HepG2 (cell line): ENCODE data around the gene ANKS6. TPM values are rescaled to one million over a fixed set of nuclear protein-coding genes. Genes with fewer than 3 reads are reported as not detected.

ENCODE experiments used
- ATAC-seq: fragments of 200-7000 bp; cut with Tn5 transposase; 3 replicates; pipeline ENCODE4 v1.9.1; 2020; ENCODE audit warnings: mild to moderate bottlenecking, moderate library complexity
- BruUV-seq: library from RNA; stranded (reverse); fragments of 400-500 nt; replicated peaks from 2 replicates; lab custom pipeline; 2021; lab: Mats Ljungman, UMichigan
- CTCF ChIA-PET: fragments of 300-600 bp; formaldehyde crosslinking; extraction: SDS; loops from one replicate; lab custom pipeline; 2021; ENCODE audit warnings: low total read pairs, inconsistent platforms, low intra/inter-chr PET ratio; lab: Yijun Ruan, JAX
- POLR2A ChIA-PET: fragments of 350-600 bp; sonication (Branson Sonifier 250); formaldehyde crosslinking; loops from one replicate; lab custom pipeline; 2020; ENCODE audit warnings: antibody characterized with exemption, inconsistent platforms; lab: Yijun Ruan, JAX
- DNase-seq: peaks from one replicate; pipeline ENCODE4 v3.0.0-alpha.2; 2015; ENCODE audit warnings: low spot score
- FAIRE-seq: peaks from 3 replicates; lab custom pipeline; 2011; peaks lifted over from hg19 to GRCh38; lab: Jason Lieb, UNC
- H2AFZ ChIP-seq: one replicate; pipeline ENCODE4 v1.6.1; 2011; ENCODE audit warnings: low read length, inconsistent platforms
- H3K27ac ChIP-seq: fragments of 300-600 bp; 3 replicates; pipeline ENCODE4 v1.8.0; 2011; ENCODE audit warnings: mixed run types, mild to moderate bottlenecking, mixed read lengths, low read length, inconsistent platforms; ENCODE audit not compliant: insufficient read depth; ENCODE audit errors: extremely low read length
- H3K27me3 ChIP-seq, 2 experiments: fragments of 200-600 bp in 1 of 2; 2 replicates in 1 of 2; 3 replicates in 1 of 2; pipeline versions ENCODE4 v1.6.0 to v1.8.0; 2011; ENCODE audit warnings: low read length in 2 of 2, mild to moderate bottlenecking in 2 of 2, moderate library complexity in 2 of 2, inconsistent platforms in 1 of 2; ENCODE audit not compliant: insufficient read depth in 2 of 2, control insufficient read depth in 1 of 2
- H3K36me3 ChIP-seq, 2 experiments: fragments of 200-600 bp in 1 of 2; replicated peaks in 1 of 2; 2 replicates in 1 of 2; 3 replicates in 1 of 2; pipeline versions ENCODE4 v1.5.1 to v1.8.0; 2011; ENCODE audit warnings: low read length in 2 of 2, inconsistent platforms in 1 of 2; ENCODE audit not compliant: insufficient read depth in 2 of 2, control insufficient read depth in 1 of 2
- H3K4me1 ChIP-seq: 2 replicates; pipeline ENCODE4 v1.5.1; 2012; ENCODE audit warnings: low read length, inconsistent platforms; ENCODE audit not compliant: insufficient read depth
- H3K4me2 ChIP-seq: 2 replicates; pipeline ENCODE4 v1.6.0; 2011; ENCODE audit warnings: low read depth, low read length, inconsistent platforms
- H3K4me3 ChIP-seq, 3 experiments: fragments of 200-600 bp in 1 of 3; sonication (generic), shearing (Covaris generic) in 1 of 3; replicated peaks in 1 of 3; 2 replicates each; pipeline ENCODE4 v1.5.1; 2011 to 2016; ENCODE audit warnings: low read length in 3 of 3, inconsistent platforms in 2 of 3, low read depth in 2 of 3, mild to moderate bottlenecking in 2 of 3, control low read depth in 1 of 3, mixed read lengths in 1 of 3; ENCODE audit not compliant: insufficient read depth in 1 of 3
- H3K79me2 ChIP-seq: one replicate; pipeline ENCODE4 v1.6.1; 2011; ENCODE audit warnings: low read length, inconsistent platforms; ENCODE audit not compliant: insufficient read depth
- H3K9ac ChIP-seq: 2 replicates; pipeline ENCODE4 v1.6.0; 2011; ENCODE audit warnings: mild to moderate bottlenecking, low read depth, low read length, inconsistent platforms; ENCODE audit not compliant: insufficient read depth
- H3K9me3 ChIP-seq: 2 replicates; pipeline ENCODE4 v1.5.1; 2012; ENCODE audit warnings: mild to moderate bottlenecking, low read length
- H4K20me1 ChIP-seq: 2 replicates; pipeline ENCODE4 v1.6.0; 2011; ENCODE audit warnings: inconsistent platforms, mild to moderate bottlenecking, low read length, moderate library complexity; ENCODE audit not compliant: insufficient read depth
- E2F2 ChIP-seq: sonication (generic); formaldehyde crosslinking; IDR thresholded peaks from 2 replicates; pipeline ENCODE4 v1.4.0; 2020; ENCODE audit warnings: missing genetic modification reagents, borderline replicate concordance
- FOXK1 ChIP-seq: sonication (generic); formaldehyde crosslinking; IDR thresholded peaks from 2 replicates; pipeline ENCODE4 v1.4.0; 2020; ENCODE audit warnings: low read depth, missing genetic modification reagents, borderline replicate concordance
- FOXM1 ChIP-seq: sonication (generic); formaldehyde crosslinking; IDR thresholded peaks from 2 replicates; pipeline ENCODE4 v1.5.0; 2020; ENCODE audit warnings: missing genetic modification reagents
- ISX ChIP-seq: sonication (generic); formaldehyde crosslinking; conservative IDR thresholded peaks from 2 replicates; pipeline ENCODE4 v1.5.0; 2020; ENCODE audit warnings: missing genetic modification reagents
- JUND ChIP-seq: sonication (generic); formaldehyde crosslinking; IDR thresholded peaks from 2 replicates; pipeline ENCODE4 v1.8.0; 2022; ENCODE audit warnings: mild to moderate bottlenecking, missing genetic modification reagents
- KDM4B ChIP-seq: sonication (generic); formaldehyde crosslinking; IDR thresholded peaks from 2 replicates; pipeline ENCODE4 v1.4.0; 2020; ENCODE audit warnings: missing genetic modification reagents
- KLF13 ChIP-seq: sonication (generic); formaldehyde crosslinking; IDR thresholded peaks from 2 replicates; pipeline ENCODE4 v1.4.0; 2020; ENCODE audit warnings: mild to moderate bottlenecking, missing genetic modification reagents
- PPARG ChIP-seq: conservative IDR thresholded peaks from 2 replicates; pipeline ENCODE4 v1.6.1; 2016; ENCODE audit warnings: missing biosample characterization, missing genetic modification reagents
- SCMH1 ChIP-seq: sonication (generic); formaldehyde crosslinking; IDR thresholded peaks from 2 replicates; pipeline ENCODE4 v1.9.0; 2021; ENCODE audit warnings: missing genetic modification reagents, mild to moderate bottlenecking, borderline replicate concordance
- SKIL ChIP-seq: sonication (generic); formaldehyde crosslinking; IDR thresholded peaks from 2 replicates; pipeline ENCODE4 v1.8.0; 2022; ENCODE audit warnings: missing genetic modification reagents, mild to moderate bottlenecking, moderate library complexity, borderline replicate concordance
- SMAD9 ChIP-seq: sonication (generic); formaldehyde crosslinking; IDR thresholded peaks from 2 replicates; pipeline ENCODE4 v1.5.1; 2020; ENCODE audit warnings: mild to moderate bottlenecking, missing genetic modification reagents
- SP140L ChIP-seq: sonication (generic); formaldehyde crosslinking; IDR thresholded peaks from 2 replicates; pipeline ENCODE4 v1.4.0; 2020; ENCODE audit warnings: missing genetic modification reagents, borderline replicate concordance
- TEAD3 ChIP-seq: optimal IDR thresholded peaks from 2 replicates; pipeline ENCODE3; 2016; ENCODE audit warnings: borderline replicate concordance
- THAP7 ChIP-seq: sonication (generic); formaldehyde crosslinking; IDR thresholded peaks from 2 replicates; pipeline ENCODE4 v1.8.1; 2023; ENCODE audit warnings: mild to moderate bottlenecking, missing genetic modification reagents
- YEATS4 ChIP-seq: sonication (generic); formaldehyde crosslinking; IDR thresholded peaks from 2 replicates; pipeline ENCODE4 v1.4.0; 2020; ENCODE audit warnings: missing genetic modification reagents, borderline replicate concordance
- ZFP90 ChIP-seq: sonication (generic); formaldehyde crosslinking; IDR thresholded peaks from 2 replicates; pipeline ENCODE4 v1.8.0; 2022; ENCODE audit warnings: missing genetic modification reagents, mild to moderate bottlenecking, inconsistent platforms, borderline replicate concordance
- ZNF274 ChIP-seq: sonication (generic); formaldehyde crosslinking; IDR thresholded peaks from 2 replicates; pipeline ENCODE4 v1.5.1; 2020; ENCODE audit warnings: mild to moderate bottlenecking, missing genetic modification reagents
- ZNF580 ChIP-seq: IDR thresholded peaks from 2 replicates; pipeline ENCODE4 v1.6.1; 2016; ENCODE audit warnings: low read depth, borderline replicate concordance
- ZNF83 ChIP-seq: sonication (generic); formaldehyde crosslinking; IDR thresholded peaks from 2 replicates; pipeline ENCODE4 v1.4.0; 2020; ENCODE audit warnings: missing genetic modification reagents, mild to moderate bottlenecking, borderline replicate concordance
- ZNF850 ChIP-seq: sonication (generic); formaldehyde crosslinking; conservative IDR thresholded peaks from 2 replicates; pipeline ENCODE4 v1.9.0; 2021; ENCODE audit warnings: mild to moderate bottlenecking, missing genetic modification reagents
- ZNF879 ChIP-seq: sonication (generic); formaldehyde crosslinking; IDR thresholded peaks from 2 replicates; pipeline ENCODE4 v1.8.1; 2023; ENCODE audit warnings: missing genetic modification reagents
- WGBS: methylation state at CpG from one replicate; pipeline ENCODE4 v1.1.6; 2017; ENCODE audit warnings: low lambda C conversion rate; 5-methylcytosine and 5-hydroxymethylcytosine counted together
- in situ Hi-C: cut with HindIII; loops from 2 replicates; pipeline ENCODE4 v1.10.0; 2017; ENCODE audit warnings: low pct_unique_long_range_greater_than_20kb; ENCODE audit not compliant: extremely low pct_ligation_motif_present
- intact Hi-C: fragments of 100-400 bp; cut with micrococcal nuclease; formaldehyde crosslinking; loops from one replicate; pipeline ENCODE4 v1.10.0; 2022; ENCODE audit not compliant: unreplicated experiment
- polyA plus RNA-seq, 8 experiments: library from polyadenylated mRNA; depleted of rRNA in 3 of 8; stranded (reverse) in 7 of 8; unstranded in 1 of 8; fragments of >200 nt; fragmentation: Illumina TruSeq in 4 of 8; extraction: Trizol in 4 of 8; gene quantifications; 2 replicates each; pipeline versions ENCODE4 v1.2.1 to v1.2.3, GENCODE V29; 2011 to 2016; ENCODE audit warnings: low read depth in 4 of 8, missing spikeins in 1 of 8, mixed read lengths in 1 of 8; ENCODE audit not compliant: insufficient read depth in 1 of 8
- total RNA-seq, 5 experiments: library from RNA; depleted of rRNA; stranded (reverse); fragments of >200 nt; fragmentation: Illumina TruSeq; extraction: Trizol; gene quantifications; 2 replicates each; pipeline ENCODE4 v1.2.3, GENCODE V29; 2016; ENCODE audit warnings: low read depth in 1 of 5

The ANKS6 gene
- total and polyA plus RNA-seq, 2 of the 13 experiments (the other 11 are each of a cell fraction or from before 2014, with no cell fraction given) = 8.8 to 10.7 TPM

- TF ChIP-seq SKIL (CRISPR knock-in tag) (no peak), KDM4B (CRISPR knock-in tag) (no peak), SCMH1 (CRISPR knock-in tag) (no peak)
These were observed 76.0 kb downstream of the ANKS6 start (continued) for GRCh38 chr9:98720402-98720801.

DNA sequence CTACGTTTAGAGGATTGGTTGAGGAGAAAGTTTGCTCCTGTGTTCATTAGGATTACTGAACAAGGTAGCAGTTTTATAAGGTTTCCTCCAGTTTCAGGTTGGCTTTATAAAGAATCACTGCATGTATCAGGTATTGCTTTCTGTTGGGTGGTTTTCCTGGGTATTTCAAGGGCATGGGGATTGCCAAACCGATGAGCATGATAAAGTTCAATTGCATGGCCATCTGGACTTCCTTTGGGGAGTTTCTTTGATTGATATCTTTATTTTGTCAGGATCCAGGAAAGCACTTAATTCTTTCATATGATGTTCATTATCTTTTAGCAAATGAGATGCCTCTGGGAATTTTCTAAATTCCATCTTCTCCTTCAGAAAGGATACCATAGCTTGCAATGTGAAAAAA is 77.3 kb downstream of the ANKS6 start:
- Histone ChIP-seq H3K79me2 (no peaks in the 10 kb centered on the region), H3K36me3 (no peaks in the 10 kb centered on the region), H3K27ac (no peak overlapping the region), H3K9me3 (no peaks in the 10 kb centered on the region), H3K9ac (no peak overlapping the region), H2AFZ (no peak overlapping the region), H3K27me3 (peaks cover 0 to 9% of the 10 kb centered on the region in 2 experiments; a peak in 3 of 5 replicates), H4K20me1 (no peaks in the 10 kb centered on the region), H3K4me1 (peaks cover 19% of the 10 kb centered on the region), H3K4me3 (no peak overlapping the region), H3K4me2 (no peak overlapping the region)
- FAIRE-seq (no peak), ATAC-seq (no peak), DNase-seq (no peak)
- ChIA-PET CTCF (no interaction called here), POLR2A (no interaction called here)
- intact Hi-C loops = no loop called here
- in situ Hi-C loops = no loop called here
- WGBS = 4% methylated on average over 2 of the region's 2 CpGs
- no TSS peak for BruUV-seq
- TF ChIP-seq KLF13 (CRISPR knock-in tag) = no peak
- TF ChIP-seq ZNF274 (CRISPR knock-in tag) = no peak
- TF ChIP-seq ZNF580 (CRISPR knock-in tag) = no peak
- no peak for TF ChIP-seq ZNF850
- TF ChIP-seq ZNF83 = no peak
- TF ChIP-seq SP140L (CRISPR knock-in tag) = no peak
- no peak for TF ChIP-seq ISX (CRISPR knock-in tag)
- TF ChIP-seq THAP7 (CRISPR knock-in tag) = no peak
- no peak for TF ChIP-seq E2F2
- TF ChIP-seq TEAD3 (CRISPR knock-in tag) = no peak
- TF ChIP-seq ZFP90 (CRISPR knock-in tag) = no peak
- TF ChIP-seq JUND (CRISPR knock-in tag) = no peak
- no peak for TF ChIP-seq YEATS4 (CRISPR knock-in tag)
- no peak for TF ChIP-seq FOXM1 (CRISPR knock-in tag)
- TF ChIP-seq PPARG (CRISPR knock-in tag) = no peak
- TF ChIP-seq ZNF879 (CRISPR knock-in tag) = no peak
- no peak for TF ChIP-seq FOXK1 (CRISPR knock-in tag)
- TF ChIP-seq SMAD9 (CRISPR knock-in tag) = no peak
